H1 (cell line): Measurements from ENCODE around the gene GUF1. TPM values are rescaled to one million over a fixed set of nuclear protein-coding genes. Genes with fewer than 3 reads are reported as not detected.

Experiments used
- CTCF ChIA-PET: fragments of 300-600 bp; sonication (Branson Sonifier 250); formaldehyde crosslinking; loops from one replicate; lab custom pipeline; 2021; ENCODE audit not compliant: partially characterized antibody; lab: Charles Lee
- POLR2A ChIA-PET: fragments of 300-600 bp; sonication (Branson Sonifier 250); formaldehyde crosslinking; loops from one replicate; lab custom pipeline; 2021; ENCODE audit warnings: inconsistent platforms; ENCODE audit not compliant: partially characterized antibody; lab: Charles Lee
- DNase-seq, 2 experiments: peaks; one replicate each; pipeline versions ENCODE4 v3.0.0 to v3.0.0-alpha.2; 2010 to 2022; ENCODE audit warnings: low spot score in 2 of 2, low read depth in 1 of 2, mixed read lengths in 1 of 2
- FAIRE-seq: peaks from 2 replicates; lab custom pipeline; 2011; peaks lifted over from hg19 to GRCh38; lab: Jason Lieb, UNC
- H2AFZ ChIP-seq: 2 replicates; pipeline ENCODE4 v1.8.1; 2012; ENCODE audit warnings: low read length, inconsistent platforms
- H2AK5ac ChIP-seq: 2 replicates; pipeline ENCODE4 v1.6.1; 2013; ENCODE audit warnings: low read depth, low read length
- H2BK120ac ChIP-seq: replicated peaks from 2 replicates; pipeline ENCODE3; 2013; ENCODE audit warnings: low read depth, low read length, inconsistent platforms
- H2BK12ac ChIP-seq: 2 replicates; pipeline ENCODE4 v1.6.1; 2013; ENCODE audit warnings: low read depth, low read length
- H2BK15ac ChIP-seq: 2 replicates; pipeline ENCODE4 v1.6.1; 2013; ENCODE audit warnings: low read length
- H2BK20ac ChIP-seq: 2 replicates; pipeline ENCODE4 v1.6.1; 2013; ENCODE audit warnings: low read length
- H2BK5ac ChIP-seq: 2 replicates; pipeline ENCODE4 v1.6.1; 2013; ENCODE audit warnings: low read depth, low read length
- H3K14ac ChIP-seq: 2 replicates; pipeline ENCODE4 v1.6.1; 2013; ENCODE audit warnings: inconsistent platforms; ENCODE audit not compliant: insufficient read length
- H3K18ac ChIP-seq: 2 replicates; pipeline ENCODE4 v1.6.1; 2013; ENCODE audit warnings: low read length; ENCODE audit errors: extremely low read depth
- H3K23ac ChIP-seq: 2 replicates; pipeline ENCODE4 v1.6.1; 2013; ENCODE audit warnings: inconsistent platforms; ENCODE audit not compliant: insufficient read length
- H3K23me2 ChIP-seq: 2 replicates; pipeline ENCODE4 v1.6.1; 2013; ENCODE audit warnings: low read depth, low read length
- H3K27ac ChIP-seq: 2 replicates; pipeline ENCODE4 v1.6.1; 2011; ENCODE audit warnings: low read depth, low read length, inconsistent platforms
- H3K27me3 ChIP-seq, 4 experiments: replicated peaks in 1 of 4; 1 replicate in 1 of 4; 2 replicates in 3 of 4; pipeline versions ENCODE4 v1.6.1 to v1.8.1; 2011 to 2013; ENCODE audit warnings: low read length in 3 of 4, mild to moderate bottlenecking in 3 of 4, inconsistent platforms in 2 of 4, mixed read lengths in 2 of 4, moderate library complexity in 1 of 4; ENCODE audit not compliant: control insufficient read depth in 3 of 4, insufficient read depth in 3 of 4; ENCODE audit errors: extremely low read depth in 1 of 4
- H3K36me3 ChIP-seq, 4 experiments: 2 replicates each; pipeline versions ENCODE4 v1.6.1 to v1.8.1; 2011 to 2013; ENCODE audit warnings: mild to moderate bottlenecking in 4 of 4, low read length in 3 of 4, moderate library complexity in 2 of 4, control low read depth in 1 of 4, inconsistent platforms in 1 of 4; ENCODE audit not compliant: insufficient read depth in 4 of 4, control insufficient read depth in 2 of 4
- H3K4ac ChIP-seq: replicated peaks from 2 replicates; pipeline ENCODE3; 2013; ENCODE audit warnings: low read length, low read depth, mixed read lengths, inconsistent platforms; ENCODE audit not compliant: insufficient read length
- H3K4me1 ChIP-seq, 4 experiments: replicated peaks in 1 of 4; 1 replicate in 1 of 4; 2 replicates in 3 of 4; pipeline versions ENCODE4 v1.6.1 to v1.8.1; 2011 to 2013; ENCODE audit warnings: low read length in 3 of 4, inconsistent platforms in 2 of 4, mixed read lengths in 1 of 4; ENCODE audit not compliant: insufficient read depth in 4 of 4, control insufficient read depth in 3 of 4
- H3K4me2 ChIP-seq, 2 experiments: 2 replicates each; pipeline versions ENCODE4 v1.6.1 to v1.8.1; 2011 to 2013; ENCODE audit warnings: low read depth in 2 of 2, low read length in 2 of 2, control low read depth in 1 of 2, inconsistent platforms in 1 of 2, mild to moderate bottlenecking in 1 of 2; ENCODE audit not compliant: insufficient read depth in 1 of 2
- H3K4me3 ChIP-seq, 4 experiments: fragments of 200-600, 300-600 bp in 1 of 4; sonication (generic), shearing (Covaris generic), sonication (Bioruptor Twin) in 1 of 4; 2 replicates each; pipeline versions ENCODE4 v1.5.1 to v1.8.1; 2011 to 2016; ENCODE audit warnings: low read length in 4 of 4, low read depth in 3 of 4, control low read depth in 2 of 4, inconsistent platforms in 2 of 4, mild to moderate bottlenecking in 2 of 4, mixed read lengths in 1 of 4, moderate library complexity in 1 of 4; ENCODE audit not compliant: insufficient read depth in 2 of 4; ENCODE audit errors: extremely low read depth in 1 of 4
- H3K56ac ChIP-seq: replicated peaks from 2 replicates; pipeline ENCODE3; 2013; ENCODE audit warnings: low read depth, mild to moderate bottlenecking, mixed read lengths, low read length, inconsistent platforms; ENCODE audit not compliant: insufficient read length
- H3K79me1 ChIP-seq: 2 replicates; pipeline ENCODE4 v1.6.1; 2013; ENCODE audit warnings: low read depth, low read length, control low read depth
- H3K79me2 ChIP-seq, 2 experiments: 2 replicates each; pipeline versions ENCODE4 v1.6.1 to v1.8.1; 2012 to 2013; ENCODE audit warnings: low read length in 2 of 2, mild to moderate bottlenecking in 2 of 2, inconsistent platforms in 1 of 2; ENCODE audit not compliant: insufficient read depth in 2 of 2, control insufficient read depth in 1 of 2
- H3K9ac ChIP-seq, 4 experiments: replicated peaks in 1 of 4; 1 replicate in 1 of 4; 2 replicates in 3 of 4; pipeline versions ENCODE4 v1.6.1 to v1.8.1; 2011 to 2013; ENCODE audit warnings: low read depth in 3 of 4, low read length in 3 of 4, control low read depth in 2 of 4, mild to moderate bottlenecking in 2 of 4, moderate library complexity in 2 of 4, inconsistent platforms in 1 of 4; ENCODE audit errors: extremely low read depth in 1 of 4
- H3K9me3 ChIP-seq, 2 experiments: 2 replicates each; pipeline versions ENCODE4 v1.6.1 to v1.8.1; 2012 to 2013; ENCODE audit warnings: mild to moderate bottlenecking in 2 of 2, moderate library complexity in 2 of 2, control low read depth in 1 of 2, inconsistent platforms in 1 of 2, low read depth in 1 of 2, low read length in 1 of 2, mixed read lengths in 1 of 2; ENCODE audit not compliant: insufficient read depth in 2 of 2
- H4K20me1 ChIP-seq, 2 experiments: replicated peaks in 1 of 2; 2 replicates each; pipeline versions ENCODE3 to v1.8.1; 2011 to 2013; ENCODE audit warnings: inconsistent platforms in 2 of 2, low read length in 2 of 2, mild to moderate bottlenecking in 1 of 2; ENCODE audit not compliant: insufficient read depth in 2 of 2, control insufficient read depth in 1 of 2
- H4K5ac ChIP-seq: 2 replicates; pipeline ENCODE4 v1.6.1; 2013; ENCODE audit warnings: low read length, low read depth, mixed read lengths, inconsistent platforms; ENCODE audit not compliant: insufficient read length
- H4K8ac ChIP-seq: 2 replicates; pipeline ENCODE4 v1.8.0; 2013; ENCODE audit warnings: mild to moderate bottlenecking, moderate library complexity, low read length, inconsistent platforms; ENCODE audit not compliant: insufficient read depth; ENCODE audit errors: extremely low read depth
- H4K91ac ChIP-seq: replicated peaks from 2 replicates; pipeline ENCODE3; 2013; ENCODE audit warnings: low read length, mixed read lengths, inconsistent platforms; ENCODE audit not compliant: insufficient read length
- CTBP2 ChIP-seq: IDR thresholded peaks from 2 replicates; pipeline ENCODE4 v1.7.0; 2011; ENCODE audit warnings: borderline replicate concordance, mild to moderate bottlenecking, moderate library complexity, mixed read lengths, low read length; ENCODE audit not compliant: insufficient read depth, insufficient read length
- EZH2 ChIP-seq: fragments of 200-600 bp; sonication (generic); IDR thresholded peaks from 2 replicates; pipeline ENCODE4 v1.7.1; 2012; ENCODE audit warnings: low read depth, mild to moderate bottlenecking, moderate library complexity, low read length, inconsistent platforms; ENCODE audit not compliant: severe bottlenecking
- HDAC2 ChIP-seq, 2 experiments: fragments of 300-600 bp in 1 of 2; sonication (generic) in 1 of 2; IDR thresholded peaks; 2 replicates each; pipeline ENCODE4 v1.6.1; 2011 to 2012; ENCODE audit warnings: low read depth in 2 of 2, low read length in 2 of 2, mild to moderate bottlenecking in 2 of 2, moderate library complexity in 2 of 2, borderline replicate concordance in 1 of 2, inconsistent platforms in 1 of 2
- WGBS, 2 experiments: shearing (Covaris generic) in 1 of 2; methylation state at CpG; one replicate each; pipeline versions ENCODE4 v1.1.6 to v1.1.7; 2013 to 2015; ENCODE audit warnings: low lambda C conversion rate in 2 of 2, mixed read lengths in 2 of 2, inconsistent platforms in 1 of 2, low coverage in 1 of 2, missing lambda C conversion rate in 1 of 2; ENCODE audit not compliant: insufficient replicate concordance in 2 of 2, insufficient coverage in 1 of 2, insufficient read length in 1 of 2; ENCODE audit errors: extremely low coverage in 1 of 2, missing lambda C conversion rate in 1 of 2; 5-methylcytosine and 5-hydroxymethylcytosine counted together
- polyA plus RNA-seq, 7 experiments: library from polyadenylated mRNA; depleted of rRNA in 3 of 7; stranded (reverse) in 5 of 7; unstranded in 2 of 7; fragments of >200 nt in 5 of 7; fragments of 200-250 nt in 2 of 7; gene quantifications; 1 replicate in 5 of 7; 2 replicates in 1 of 7; 4 replicates in 1 of 7; pipeline versions ENCODE4 v1.2.1 to v1.2.3, GENCODE V29; 2011 to 2013; ENCODE audit warnings: missing spikeins in 2 of 7, mixed read lengths in 2 of 7
- total RNA-seq: library from RNA; stranded (reverse); fragmentation: NEBNext Ultra II Directional; extraction: Animal tissue kit (Norgen Biotek cat#: 25700); gene quantifications from 2 replicates; pipeline ENCODE4 v1.2.1, GENCODE V29; 2021
- TF ChIP-seq, protein P1 (sequence below), 3 experiments: IDR thresholded peaks; 1 replicate in 2 of 3; 2 replicates in 1 of 3; pipeline versions ENCODE4 v1.5.1 to v1.6.1; 2011; ENCODE audit warnings: low read length in 3 of 3, mild to moderate bottlenecking in 3 of 3, inconsistent platforms in 2 of 3, low read depth in 1 of 3, moderate library complexity in 1 of 3; ENCODE audit not compliant: insufficient read depth in 1 of 3; ENCODE audit errors: control extremely low read depth in 1 of 3

The GUF1 gene
- total and polyA plus RNA-seq, 2 of the 8 experiments (the other 6 are each of a cell fraction or from before 2014, with no cell fraction given): 14.8 to 30.6 TPM

DNA sequence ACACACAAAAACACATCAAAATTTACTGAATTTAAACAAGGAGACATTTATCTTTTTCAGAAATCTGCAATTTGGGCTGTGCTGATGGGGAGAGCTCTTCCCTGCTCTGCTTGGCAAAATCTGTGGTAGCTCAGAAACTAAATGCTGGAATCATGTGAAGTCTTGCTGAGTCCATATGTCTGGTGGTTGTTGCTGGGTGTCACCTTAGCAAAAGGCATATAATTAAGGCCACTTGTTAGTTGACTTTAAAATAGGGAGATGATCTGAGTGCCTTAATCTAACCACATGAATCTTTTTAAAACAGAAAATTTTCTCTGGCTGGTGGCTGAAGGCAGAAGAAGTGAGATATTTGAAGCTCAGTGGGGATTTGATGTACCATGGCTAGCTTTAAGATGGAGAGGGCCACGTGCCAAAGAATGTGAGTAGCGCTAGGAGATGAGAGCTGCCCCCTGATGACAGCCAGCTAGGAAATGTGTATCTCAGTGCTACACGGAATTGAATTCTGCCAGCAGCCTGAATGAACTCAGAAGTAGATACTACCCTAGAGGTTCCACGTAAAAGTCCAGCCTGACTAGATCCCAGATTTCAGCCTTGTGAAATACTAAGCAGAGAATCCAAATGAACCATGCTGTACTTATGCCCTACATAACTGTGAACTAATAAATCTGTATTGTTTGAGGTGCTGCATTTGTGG lies 7.6 kb upstream of the GUF1 start:
- H3K18ac ChIP-seq: no peak overlapping the region
- H3K9ac ChIP-seq: no peak overlapping the region
- no peak overlapping the region for H2AK5ac ChIP-seq
- ChIA-PET POLR2A (interaction anchor here (3.6 kb wide), 1 partner anchor 8 kb away, joined by 15 read pairs; the partner anchor contains the start of gene GUF1), CTCF (no interaction called here)
- no peaks in the 10 kb centered on the region for H3K36me3 ChIP-seq
- H3K56ac ChIP-seq: no peak overlapping the region
- H4K5ac ChIP-seq: no peak overlapping the region
- no peak overlapping the region for H4K91ac ChIP-seq
- TF ChIP-seq CTBP2 (no peak), EZH2 (no peak), HDAC2 (IDR thresholded peaks at IDR 0.05; ENCODE audit: borderline replicate concordance in 1 of 2, low read depth in 2 of 2, low read length in 2 of 2) (no peak)
- TF ChIP-seq, protein P1, sequence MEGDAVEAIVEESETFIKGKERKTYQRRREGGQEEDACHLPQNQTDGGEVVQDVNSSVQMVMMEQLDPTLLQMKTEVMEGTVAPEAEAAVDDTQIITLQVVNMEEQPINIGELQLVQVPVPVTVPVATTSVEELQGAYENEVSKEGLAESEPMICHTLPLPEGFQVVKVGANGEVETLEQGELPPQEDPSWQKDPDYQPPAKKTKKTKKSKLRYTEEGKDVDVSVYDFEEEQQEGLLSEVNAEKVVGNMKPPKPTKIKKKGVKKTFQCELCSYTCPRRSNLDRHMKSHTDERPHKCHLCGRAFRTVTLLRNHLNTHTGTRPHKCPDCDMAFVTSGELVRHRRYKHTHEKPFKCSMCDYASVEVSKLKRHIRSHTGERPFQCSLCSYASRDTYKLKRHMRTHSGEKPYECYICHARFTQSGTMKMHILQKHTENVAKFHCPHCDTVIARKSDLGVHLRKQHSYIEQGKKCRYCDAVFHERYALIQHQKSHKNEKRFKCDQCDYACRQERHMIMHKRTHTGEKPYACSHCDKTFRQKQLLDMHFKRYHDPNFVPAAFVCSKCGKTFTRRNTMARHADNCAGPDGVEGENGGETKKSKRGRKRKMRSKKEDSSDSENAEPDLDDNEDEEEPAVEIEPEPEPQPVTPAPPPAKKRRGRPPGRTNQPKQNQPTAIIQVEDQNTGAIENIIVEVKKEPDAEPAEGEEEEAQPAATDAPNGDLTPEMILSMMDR (IDR thresholded peaks at IDR 0.05; ENCODE audit: control extremely low read depth in 1 of 3, insufficient read depth in 1 of 3, low read depth in 1 of 3, low read length in 3 of 3): no peak
- no peak overlapping the region for H3K14ac ChIP-seq
- H3K79me1 ChIP-seq: no peaks in the 10 kb centered on the region
- no peak overlapping the region for H2BK120ac ChIP-seq
- no peak overlapping the region for H3K4me3 ChIP-seq
- no peak overlapping the region for H2BK5ac ChIP-seq
- WGBS, 2 experiments: 84% methylated on average over 4 of the region's 4 CpGs; no CpG with 5 or more reads in 1 of the 2 experiments
- H3K4me2 ChIP-seq: no peak overlapping the region
- H3K27ac ChIP-seq: no peak overlapping the region
- H3K27me3 ChIP-seq: no peaks in the 10 kb centered on the region
- H3K4me1 ChIP-seq: no peaks in the 10 kb centered on the region
- H3K23me2 ChIP-seq: no peaks in the 10 kb centered on the region
- H4K8ac ChIP-seq: no peak overlapping the region
- H3K79me2 ChIP-seq: no peaks in the 10 kb centered on the region
- no peaks in the 10 kb centered on the region for H4K20me1 ChIP-seq
- H2BK15ac ChIP-seq: no peak overlapping the region
- H3K9me3 ChIP-seq: no peaks in the 10 kb centered on the region
- no peak overlapping the region for H3K23ac ChIP-seq
- no peak for FAIRE-seq
- H3K4ac ChIP-seq: no peak overlapping the region
- no peak overlapping the region for H2BK20ac ChIP-seq
- DNase-seq: no peak
- H2AFZ ChIP-seq: no peak overlapping the region
- no peak overlapping the region for H2BK12ac ChIP-seq
